Measurements from ENCODE around the gene RAB26. TPM values are rescaled to one million over a fixed set of nuclear protein-coding genes. Genes with fewer than 3 reads are reported as not detected.

Gene RAB26
- polyA plus RNA-seq, 1 donor from 2014 or later, result 4.9 TPM

DNA sequence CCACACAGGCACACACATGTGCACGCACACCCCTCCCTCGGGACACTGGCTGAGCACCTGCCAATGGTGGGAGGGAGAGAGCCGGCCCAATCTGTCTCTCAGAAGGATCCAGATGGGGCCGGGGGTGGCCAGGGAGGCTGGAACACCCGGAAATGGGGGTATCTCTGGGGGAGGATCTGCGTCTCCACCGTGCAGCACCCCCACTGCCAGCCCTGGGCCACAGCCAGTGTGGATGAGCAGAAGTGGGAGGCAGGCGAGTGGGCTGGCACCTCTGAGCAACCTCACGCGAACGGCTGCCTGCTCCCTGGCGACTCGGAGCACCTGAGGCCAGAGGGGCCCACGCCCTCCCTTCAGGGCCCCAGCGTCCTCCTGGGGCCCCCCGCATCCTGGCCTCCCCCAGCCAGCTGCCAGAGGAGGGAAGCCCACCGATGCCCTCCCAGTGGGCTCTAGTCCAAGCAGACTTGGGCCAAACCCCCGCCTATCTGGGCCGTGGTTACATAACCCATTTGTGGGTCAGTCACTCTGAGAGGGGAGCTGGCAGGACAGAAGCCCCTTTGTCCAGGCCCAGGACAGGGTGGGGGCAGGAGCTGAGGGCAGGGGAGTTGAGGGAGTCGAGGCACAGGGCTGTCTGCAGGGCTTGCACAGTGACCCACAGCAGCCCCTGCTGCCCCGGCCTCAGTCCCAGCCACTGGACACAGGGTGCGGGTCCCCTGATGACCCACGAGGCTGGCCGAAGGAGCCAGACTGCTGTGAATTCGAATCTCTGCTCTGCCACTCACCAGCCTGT lies 42.4 kb downstream of the RAB26 start:
- Histone ChIP-seq H3K27me3 (ENCODE audit: insufficient read depth, low read depth, low read length) (no peaks in the 10 kb centered on the region), H3F3A (ENCODE audit: insufficient read depth, low read length, poor library complexity, severe bottlenecking) (no peaks in the 10 kb centered on the region), H3K79me2 (replicated peaks; ENCODE audit: insufficient read depth, low read length) (peaks cover 2% of the 10 kb centered on the region), H3K9me2 (ENCODE audit: insufficient read depth, low read length) (no peaks in the 10 kb centered on the region), H3K9ac (ENCODE audit: low read length) (no peak overlapping the region), H3K27ac (ENCODE audit: low read length) (no peak overlapping the region), H3K9me3 (ENCODE audit: low read length) (no peaks in the 10 kb centered on the region), H4K20me1 (ENCODE audit: insufficient read depth) (no peaks in the 10 kb centered on the region), H3K4me2 (ENCODE audit: low read length) (no peak overlapping the region), H3K36me3 (ENCODE audit: insufficient read depth, low read length) (no peaks in the 10 kb centered on the region), H2AFZ (ENCODE audit: low read depth, low read length) (no peak overlapping the region), H3K4me3 (ENCODE audit: low read length) (no peak overlapping the region)
- TF ChIP-seq MXI1 (conservative IDR thresholded peaks at IDR 0.05; ENCODE audit: poor library complexity, severe bottlenecking), result no peak

- H3K9me2 ChIP-seq (ENCODE audit: insufficient read depth, low read length), result no peaks in the 10 kb centered on the region
- H2AFZ ChIP-seq (ENCODE audit: low read depth, low read length), result no peak overlapping the region
- peaks cover 2% of the 10 kb centered on the region for H3K79me2 ChIP-seq (replicated peaks; ENCODE audit: insufficient read depth, low read length)
- H3K9me3 ChIP-seq (ENCODE audit: low read length), result no peaks in the 10 kb centered on the region
- H4K20me1 ChIP-seq (ENCODE audit: insufficient read depth), result no peaks in the 10 kb centered on the region
- H3K27me3 ChIP-seq (ENCODE audit: insufficient read depth, low read depth, low read length), result no peaks in the 10 kb centered on the region
- no peak overlapping the region for H3K4me2 ChIP-seq (ENCODE audit: low read length)
- H3K27ac ChIP-seq (ENCODE audit: low read length), result no peak overlapping the region
- H3F3A ChIP-seq (ENCODE audit: insufficient read depth, low read length, poor library complexity, severe bottlenecking), result no peaks in the 10 kb centered on the region
- H3K4me3 ChIP-seq (ENCODE audit: low read length), result no peak overlapping the region
- H3K36me3 ChIP-seq (ENCODE audit: insufficient read depth, low read length), result no peaks in the 10 kb centered on the region
- no peak for TF ChIP-seq POLR2AphosphoS5 (IDR thresholded peaks at IDR 0.05)
- no peak for TF ChIP-seq SMC3 (conservative IDR thresholded peaks at IDR 0.05; ENCODE audit: poor library complexity)
- no peak for TF ChIP-seq TAF1 (IDR thresholded peaks at IDR 0.05; ENCODE audit: low read depth)
- TF ChIP-seq RAD21 (conservative IDR thresholded peaks at IDR 0.05), result no peak
- TF ChIP-seq EZH2 (IDR thresholded peaks at IDR 0.05; ENCODE audit: borderline replicate concordance, insufficient read depth, low read length, poor library complexity, severe bottlenecking), result no peak
- no peak for TF ChIP-seq CTCF (IDR thresholded peaks at IDR 0.05; ENCODE audit: poor library complexity, severe bottlenecking)
- TF ChIP-seq REST (IDR thresholded peaks at IDR 0.05; ENCODE audit: borderline replicate concordance), result no peak
- TF ChIP-seq EP300 (conservative IDR thresholded peaks at IDR 0.05; ENCODE audit: poor library complexity, severe bottlenecking), result no peak
- no peak for TF ChIP-seq MXI1 (conservative IDR thresholded peaks at IDR 0.05; ENCODE audit: poor library complexity, severe bottlenecking)
- H3K9ac ChIP-seq (ENCODE audit: low read length), result no peak overlapping the region
Measured at GRCh38 chr16:2191446-2191706, 43.0 kb downstream of the RAB26 start.
